A549 (cell line): ENCODE data around the gene NEU3.

Source experiments
- BHLHE40 ChIP-seq: IDR thresholded peaks from 2 replicates; pipeline ENCODE4 v1.6.1; 2012; ENCODE audit warnings: low read depth, low read length, inconsistent platforms
- CTCF ChIP-seq: fragments of >200 bp; sonication (Bioruptor Twin); formaldehyde crosslinking; IDR thresholded peaks from 3 replicates; pipeline ENCODE4 v1.5.1; 2016
- ELK1 ChIP-seq: fragments of 150-350 bp; IDR thresholded peaks from 2 replicates; pipeline ENCODE4 v1.6.1; 2014; ENCODE audit warnings: low read depth, mild to moderate bottlenecking, low read length
- EP300 ChIP-seq, 2 experiments: fragments of >200 bp; sonication (Bioruptor Twin); formaldehyde crosslinking; IDR thresholded peaks; 2 replicates in 1 of 2; 3 replicates in 1 of 2; pipeline ENCODE4 v1.6.1; 2016 to 2017
- HMGXB4 ChIP-seq: fragments of 250-450 bp; sonication (Bioruptor Pico); IDR thresholded peaks from 2 replicates; pipeline ENCODE4 v1.5.0; 2021; ENCODE audit warnings: mild to moderate bottlenecking, moderate library complexity, borderline replicate concordance
- PBX3 ChIP-seq: IDR thresholded peaks from 2 replicates; pipeline ENCODE4 v1.6.1; 2012
- POLR2A ChIP-seq: IDR thresholded peaks from 2 replicates; pipeline ENCODE4 v1.6.1; 2012; ENCODE audit warnings: mild to moderate bottlenecking, low read length
- RAD21 ChIP-seq, 2 experiments: fragments of >200 bp in 1 of 2; sonication (Bioruptor Twin) in 1 of 2; formaldehyde crosslinking in 1 of 2; IDR thresholded peaks in 1 of 2; conservative IDR thresholded peaks in 1 of 2; 2 replicates in 1 of 2; 3 replicates in 1 of 2; pipeline ENCODE4 v1.6.1; 2012 to 2018; ENCODE audit warnings: inconsistent platforms in 1 of 2
- REST ChIP-seq: fragments of 200-600 bp; sonication (generic); IDR thresholded peaks from 2 replicates; pipeline ENCODE4 v1.6.1; 2016; ENCODE audit warnings: antibody characterized with exemption, mild to moderate bottlenecking, moderate library complexity
- USF2 ChIP-seq: fragments of 450-650 bp; IDR thresholded peaks from 2 replicates; pipeline ENCODE4 v1.6.1; 2014; ENCODE audit warnings: antibody characterized with exemption
- ZSCAN20 ChIP-seq: fragments of 250-450 bp; sonication (Bioruptor Pico); IDR thresholded peaks from 2 replicates; pipeline ENCODE4 v1.8.0; 2022; ENCODE audit warnings: mild to moderate bottlenecking, moderate library complexity

- TF ChIP-seq REST (no peak), CTCF (no peak), USF2 (no peak), RAD21 (conservative IDR thresholded peaks at IDR 0.05 in 1 of 2, IDR thresholded peaks at IDR 0.05 in 1 of 2) (no peak), EP300 (IDR thresholded peaks at IDR 0.05) (no peak), ZSCAN20 (no peak), HMGXB4 (CRISPR knock-in tag) (no peak), POLR2A (no peak), ELK1 (no peak), BHLHE40 (no peak), PBX3 (no peak)
Observed at GRCh38 chr11:75023446-75024067, 34.8 kb downstream of the NEU3 start.
